ENCODE data around the gene TCTN1. TPM values are rescaled to one million over a fixed set of nuclear protein-coding genes. Genes with fewer than 3 reads are reported as not detected.

The TCTN1 gene
- total and polyA plus RNA-seq, 2 of the 4 experiments (the other 2 are of a cell fraction), result 11.7 to 18.8 TPM

DNA sequence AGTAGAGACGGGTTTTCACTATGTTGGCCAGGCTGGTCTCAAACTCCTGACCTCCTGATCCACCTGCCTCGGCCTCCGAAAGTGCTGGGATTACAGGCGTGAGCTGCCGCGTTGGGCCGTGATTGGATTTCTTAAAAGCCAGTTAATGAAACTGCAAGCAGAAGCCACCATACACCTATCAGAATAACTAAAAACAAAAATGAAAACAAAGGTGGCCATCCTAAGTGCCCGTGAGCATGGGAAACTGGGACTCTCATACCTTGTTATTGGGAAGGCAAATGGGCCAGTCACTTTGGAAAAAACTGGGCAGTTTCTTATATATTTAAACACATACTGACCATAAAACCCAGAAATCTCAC, 7.7 kb upstream of the TCTN1 start:
- Histone ChIP-seq H2BK5ac (ENCODE audit: low read depth, low read length, poor library complexity, severe bottlenecking) (no peak overlapping the region), H2BK15ac (ENCODE audit: low read depth, low read length) (no peak overlapping the region), H4K5ac (ENCODE audit: low read depth, low read length) (no peak overlapping the region), H3K4me2 (ENCODE audit: low read depth, low read length) (no peak overlapping the region), H4K8ac (ENCODE audit: low read depth in 2 of 2, low read length in 2 of 2) (no peak overlapping the region), H2AK9ac (replicated peaks; ENCODE audit: low read depth, low read length, poor library complexity) (no peak overlapping the region), H3K9me1 (ENCODE audit: insufficient read depth, low read length) (no peaks in the 10 kb centered on the region), H3K79me1 (ENCODE audit: low read depth in 1 of 2, low read length in 2 of 2) (no peaks in the 10 kb centered on the region), H3K4me1 (ENCODE audit: control insufficient read depth, insufficient read depth, low read length) (no peaks in the 10 kb centered on the region), H3K4ac (ENCODE audit: low read depth, low read length) (no peak overlapping the region), H3K27me3 (ENCODE audit: control insufficient read depth, insufficient read depth, low read length) (no peaks in the 10 kb centered on the region), H3K18ac (ENCODE audit: low read depth, low read length) (no peak overlapping the region), H4K91ac (ENCODE audit: insufficient read depth, low read depth, low read length) (no peak overlapping the region), H3K36me3 (ENCODE audit: control insufficient read depth, insufficient read depth, low read length) (no peaks in the 10 kb centered on the region), H2BK20ac (ENCODE audit: low read depth, low read length) (no peak overlapping the region), H3K4me3 (ENCODE audit: insufficient read depth, low read depth, low read length) (no peak overlapping the region), H3K9me3 (ENCODE audit: control insufficient read depth, insufficient read depth, low read length) (no peaks in the 10 kb centered on the region), H3K23ac (ENCODE audit: low read depth, low read length) (no peak overlapping the region), H2AFZ (replicated peaks; ENCODE audit: low read length, poor library complexity) (no peak overlapping the region), H4K20me1 (ENCODE audit: insufficient read depth, low read length) (no peaks in the 10 kb centered on the region), H3K14ac (replicated peaks; ENCODE audit: low read depth, low read length) (no peak overlapping the region), H3K56ac (ENCODE audit: extremely low read depth, insufficient read depth, low read length) (no peak overlapping the region), H3K27ac (ENCODE audit: insufficient read depth, low read length) (no peak overlapping the region), H2BK120ac (ENCODE audit: low read depth, low read length) (no peak overlapping the region), H2AK5ac (ENCODE audit: low read depth, low read length) (no peak overlapping the region), H3K9ac (ENCODE audit: low read depth, low read length) (no peak overlapping the region)
- POLR2A ChIA-PET (ENCODE audit: unreplicated experiment), result no interaction called here
- DNase-seq (no peak), ATAC-seq (ENCODE audit: low read depth) (no peak)
- intact Hi-C loops (cut with micrococcal nuclease) (no loop called here), dilution Hi-C loops (cut with HindIII; ENCODE audit: low sequenced_read_pairs, unreplicated experiment) (no loop called here), in situ Hi-C loops (cut with MboI; ENCODE audit: low sequenced_read_pairs) (no loop called here)
- WGBS, 2 experiments (ENCODE audit: extremely low coverage in 2 of 2, insufficient read length in 1 of 2), result 100% methylated on average over 2 of the region's 8 CpGs; no CpG with 5 or more reads in 1 of the 2 experiments
- CTCF ChIA-PET, result interaction anchor here (1.9 kb wide), 1 partner anchor 156 kb away, joined by 6 read pairs; the partner anchor contains the start of gene ARPC3
- BruUV-seq (replicated peaks), result no TSS peak
- TF ChIP-seq, protein P1, sequence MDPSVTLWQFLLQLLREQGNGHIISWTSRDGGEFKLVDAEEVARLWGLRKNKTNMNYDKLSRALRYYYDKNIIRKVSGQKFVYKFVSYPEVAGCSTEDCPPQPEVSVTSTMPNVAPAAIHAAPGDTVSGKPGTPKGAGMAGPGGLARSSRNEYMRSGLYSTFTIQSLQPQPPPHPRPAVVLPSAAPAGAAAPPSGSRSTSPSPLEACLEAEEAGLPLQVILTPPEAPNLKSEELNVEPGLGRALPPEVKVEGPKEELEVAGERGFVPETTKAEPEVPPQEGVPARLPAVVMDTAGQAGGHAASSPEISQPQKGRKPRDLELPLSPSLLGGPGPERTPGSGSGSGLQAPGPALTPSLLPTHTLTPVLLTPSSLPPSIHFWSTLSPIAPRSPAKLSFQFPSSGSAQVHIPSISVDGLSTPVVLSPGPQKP (IDR thresholded peaks at IDR 0.05; ENCODE audit: borderline replicate concordance, low read depth, low read length), result no peak
- TF ChIP-seq MAZ (IDR thresholded peaks at IDR 0.05; ENCODE audit: borderline replicate concordance, low read depth, low read length) (no peak), BHLHE40 (IDR thresholded peaks at IDR 0.05; ENCODE audit: low read depth, low read length) (no peak), NFE2L2 (IDR thresholded peaks at IDR 0.05; ENCODE audit: low read depth, low read length) (no peak), MXI1 (IDR thresholded peaks at IDR 0.05; ENCODE audit: borderline replicate concordance, low read depth, low read length) (no peak), POLR2A (IDR thresholded peaks at IDR 0.05; ENCODE audit: low read depth, low read length) (no peak), FOS (IDR thresholded peaks at IDR 0.05; ENCODE audit: low read depth, low read length) (no peak), RCOR1 (IDR thresholded peaks at IDR 0.05; ENCODE audit: insufficient replicate concordance, low read length) (no peak), CEBPB (IDR thresholded peaks at IDR 0.05; ENCODE audit: low read depth, low read length) (no peak)
- TF ChIP-seq, protein P2, sequence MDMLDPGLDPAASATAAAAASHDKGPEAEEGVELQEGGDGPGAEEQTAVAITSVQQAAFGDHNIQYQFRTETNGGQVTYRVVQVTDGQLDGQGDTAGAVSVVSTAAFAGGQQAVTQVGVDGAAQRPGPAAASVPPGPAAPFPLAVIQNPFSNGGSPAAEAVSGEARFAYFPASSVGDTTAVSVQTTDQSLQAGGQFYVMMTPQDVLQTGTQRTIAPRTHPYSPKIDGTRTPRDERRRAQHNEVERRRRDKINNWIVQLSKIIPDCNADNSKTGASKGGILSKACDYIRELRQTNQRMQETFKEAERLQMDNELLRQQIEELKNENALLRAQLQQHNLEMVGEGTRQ (IDR thresholded peaks at IDR 0.05; ENCODE audit: low read depth, low read length), result no peak

Data from IMR-90 (cell line).